GM06990 (cell line): ENCODE measurements around the gene TM4SF4.

Experiments used
- DNase-seq: peaks from one replicate; pipeline ENCODE4 v3.0.0-alpha.2; 2011; ENCODE audit not compliant: insufficient read length; ENCODE audit errors: extremely low read depth
- H3K27me3 ChIP-seq: replicated peaks from 2 replicates; pipeline ENCODE4 v1.6.0; 2011; ENCODE audit warnings: low read length; ENCODE audit not compliant: control insufficient read depth, insufficient read depth
- H3K36me3 ChIP-seq: 2 replicates; pipeline ENCODE4 v1.5.1; 2011; ENCODE audit warnings: low read length; ENCODE audit not compliant: control insufficient read depth, insufficient read depth
- H3K4me3 ChIP-seq: replicated peaks from 2 replicates; pipeline ENCODE4 v1.5.1; 2011; ENCODE audit warnings: low read depth, mild to moderate bottlenecking, control low read depth, low read length
- CTCF ChIP-seq: IDR thresholded peaks from 2 replicates; pipeline ENCODE4 v1.5.1; 2011; ENCODE audit warnings: low read length, control low read depth, mild to moderate bottlenecking, inconsistent platforms; ENCODE audit not compliant: insufficient read depth, poor library complexity, severe bottlenecking

Gene TM4SF4

GRCh38 chr3:149455366-149455765 is 19.1 kb upstream of the TM4SF4 start:
- no peak for DNase-seq
- Histone ChIP-seq H3K4me3 (no peak overlapping the region), H3K36me3 (no peaks in the 10 kb centered on the region), H3K27me3 (no peaks in the 10 kb centered on the region)
- no peak for TF ChIP-seq CTCF

GRCh38 chr3:149455989-149456388 is 18.5 kb upstream of the TM4SF4 start:
- H3K27me3 ChIP-seq, result no peaks in the 10 kb centered on the region
- no peak for TF ChIP-seq CTCF
- H3K36me3 ChIP-seq, result no peaks in the 10 kb centered on the region

GRCh38 chr3:149459491-149460059 is 14.9 kb upstream of the TM4SF4 start:
- TF ChIP-seq CTCF, result no peak
- no peaks in the 10 kb centered on the region for H3K36me3 ChIP-seq
- DNase-seq, result no peak
- H3K27me3 ChIP-seq, result no peaks in the 10 kb centered on the region
- H3K4me3 ChIP-seq, result no peak overlapping the region

More at GRCh38 chr3:149455989-149456388, 18.5 kb upstream of the TM4SF4 start:
- DNase-seq, result no peak
- no peak overlapping the region for H3K4me3 ChIP-seq

- TF ChIP-seq CTCF, result no peak
- DNase-seq, result no peak
- no peaks in the 10 kb centered on the region for H3K27me3 ChIP-seq
- H3K36me3 ChIP-seq, result no peaks in the 10 kb centered on the region
- H3K4me3 ChIP-seq, result no peak overlapping the region
Observed at GRCh38 chr3:149460117-149460516, 14.4 kb upstream of the TM4SF4 start.

GRCh38 chr3:149462051-149462450 is 12.4 kb upstream of the TM4SF4 start:
- no peak for TF ChIP-seq CTCF
- Histone ChIP-seq H3K36me3 (no peaks in the 10 kb centered on the region), H3K4me3 (no peak overlapping the region), H3K27me3 (no peaks in the 10 kb centered on the region)
- no peak for DNase-seq

GRCh38 chr3:149462581-149463011 is 11.9 kb upstream of the TM4SF4 start:
- Histone ChIP-seq H3K36me3 (no peaks in the 10 kb centered on the region), H3K27me3 (no peaks in the 10 kb centered on the region), H3K4me3 (no peak overlapping the region)
- DNase-seq, result no peak
- no peak for TF ChIP-seq CTCF
